CD4-positive, alpha-beta T cell treated with Interleukin-4 for 1 hour (primary cell): Measurements from ENCODE around the gene TOLLIP.
"Not testable (repeated sequence)": the region's sequence is repeated elsewhere in the genome, so short reads cannot be mapped to it uniquely, and the experiment has no call there.

Experiments
- DNase-seq, 2 donors: peaks; one replicate each; pipeline ENCODE4 v3.0.0-alpha.2; 2020 to 2022

Gene TOLLIP

DNA sequence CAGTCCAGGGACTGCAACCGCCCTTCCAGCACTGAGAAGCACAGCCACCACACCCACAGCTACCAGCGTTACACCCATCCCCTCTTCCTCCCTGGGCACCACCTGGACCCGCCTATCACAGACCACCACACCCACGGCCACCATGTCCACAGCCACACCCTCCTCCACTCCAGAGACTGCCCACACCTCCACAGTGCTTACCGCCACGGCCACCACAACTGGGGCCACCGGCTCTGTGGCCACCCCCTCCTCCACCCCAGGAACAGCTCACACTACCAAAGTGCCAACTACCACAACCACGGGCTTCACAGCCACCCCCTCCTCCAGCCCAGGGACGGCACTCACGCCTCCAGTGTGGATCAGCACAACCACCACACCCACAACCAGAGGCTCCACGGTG, 66.7 kb downstream of the TOLLIP start:
- DNase-seq, result not testable (repeated sequence)

DNA sequence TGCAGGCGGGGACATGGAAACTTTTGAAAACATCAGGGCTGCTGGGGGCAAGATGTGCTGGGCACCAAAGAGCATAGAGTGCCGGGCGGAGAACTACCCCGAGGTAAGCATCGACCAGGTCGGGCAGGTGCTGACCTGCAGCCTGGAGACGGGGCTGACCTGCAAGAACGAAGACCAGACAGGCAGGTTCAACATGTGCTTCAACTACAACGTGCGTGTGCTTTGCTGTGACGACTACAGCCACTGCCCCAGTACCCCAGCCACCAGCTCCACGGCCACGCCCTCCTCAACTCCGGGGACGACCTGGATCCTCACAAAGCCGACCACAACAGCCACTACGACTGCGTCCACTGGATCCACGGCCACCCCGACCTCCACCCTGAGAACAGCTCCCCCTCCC, 67.1 kb downstream of the TOLLIP start:
- DNase-seq, result no peak

DNA sequence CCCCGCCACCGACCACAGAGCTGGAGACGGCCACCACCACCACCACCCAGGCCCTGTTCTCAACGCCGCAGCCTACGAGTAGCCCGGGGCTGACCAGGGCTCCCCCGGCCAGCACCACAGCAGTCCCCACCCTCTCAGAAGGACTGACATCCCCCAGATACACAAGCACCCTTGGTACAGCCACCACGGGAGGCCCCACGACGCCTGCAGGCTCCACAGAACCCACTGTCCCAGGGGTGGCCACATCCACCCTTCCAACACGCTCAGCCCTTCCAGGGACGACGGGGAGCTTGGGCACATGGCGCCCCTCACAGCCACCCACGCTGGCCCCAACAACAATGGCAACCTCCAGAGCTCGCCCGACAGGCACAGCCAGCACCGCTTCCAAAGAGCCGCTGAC, 67.7 kb downstream of the TOLLIP start:
- no peak for DNase-seq

DNA sequence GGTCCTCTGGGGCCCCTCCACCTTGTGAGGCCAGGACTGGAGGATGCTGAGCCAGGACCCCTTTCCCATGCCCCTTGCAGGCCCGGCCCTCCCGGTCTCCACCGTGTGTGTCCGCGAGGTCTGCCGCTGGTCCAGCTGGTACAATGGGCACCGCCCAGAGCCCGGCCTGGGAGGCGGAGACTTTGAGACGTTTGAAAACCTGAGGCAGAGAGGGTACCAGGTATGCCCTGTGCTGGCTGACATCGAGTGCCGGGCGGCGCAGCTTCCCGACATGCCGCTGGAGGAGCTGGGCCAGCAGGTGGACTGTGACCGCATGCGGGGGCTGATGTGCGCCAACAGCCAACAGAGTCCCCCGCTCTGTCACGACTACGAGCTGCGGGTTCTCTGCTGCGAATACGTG, 68.7 kb downstream of the TOLLIP start:
- DNase-seq, result no peak

DNA sequence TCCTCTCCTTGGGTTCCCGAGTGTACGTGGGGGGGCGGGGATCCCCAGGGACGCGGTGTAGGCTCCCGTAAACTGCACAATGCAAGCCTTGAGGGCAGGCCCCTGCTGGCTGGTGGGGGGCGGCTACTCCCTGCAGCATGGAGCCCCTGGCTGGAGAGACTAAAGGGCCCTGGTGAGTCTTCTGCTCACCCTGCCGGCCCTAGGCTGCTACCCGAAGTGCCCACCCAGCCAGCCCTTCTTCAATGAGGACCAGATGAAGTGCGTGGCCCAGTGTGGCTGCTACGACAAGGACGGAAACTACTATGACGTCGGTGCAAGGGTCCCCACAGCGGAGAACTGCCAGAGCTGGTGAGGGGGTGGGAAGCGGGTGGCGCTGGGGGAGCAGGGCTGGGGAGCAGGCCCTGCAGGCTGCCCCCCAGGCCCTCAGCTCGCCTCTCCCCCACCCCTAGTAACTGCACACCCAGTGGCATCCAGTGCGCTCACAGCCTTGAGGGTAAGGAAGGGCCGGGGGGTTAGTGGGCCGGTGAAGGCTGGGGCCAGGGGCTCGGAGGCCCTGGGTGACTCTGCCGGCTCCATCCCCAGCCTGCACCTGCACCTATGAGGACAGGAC, 69.7 kb downstream of the TOLLIP start:
- DNase-seq, result no peak

DNA sequence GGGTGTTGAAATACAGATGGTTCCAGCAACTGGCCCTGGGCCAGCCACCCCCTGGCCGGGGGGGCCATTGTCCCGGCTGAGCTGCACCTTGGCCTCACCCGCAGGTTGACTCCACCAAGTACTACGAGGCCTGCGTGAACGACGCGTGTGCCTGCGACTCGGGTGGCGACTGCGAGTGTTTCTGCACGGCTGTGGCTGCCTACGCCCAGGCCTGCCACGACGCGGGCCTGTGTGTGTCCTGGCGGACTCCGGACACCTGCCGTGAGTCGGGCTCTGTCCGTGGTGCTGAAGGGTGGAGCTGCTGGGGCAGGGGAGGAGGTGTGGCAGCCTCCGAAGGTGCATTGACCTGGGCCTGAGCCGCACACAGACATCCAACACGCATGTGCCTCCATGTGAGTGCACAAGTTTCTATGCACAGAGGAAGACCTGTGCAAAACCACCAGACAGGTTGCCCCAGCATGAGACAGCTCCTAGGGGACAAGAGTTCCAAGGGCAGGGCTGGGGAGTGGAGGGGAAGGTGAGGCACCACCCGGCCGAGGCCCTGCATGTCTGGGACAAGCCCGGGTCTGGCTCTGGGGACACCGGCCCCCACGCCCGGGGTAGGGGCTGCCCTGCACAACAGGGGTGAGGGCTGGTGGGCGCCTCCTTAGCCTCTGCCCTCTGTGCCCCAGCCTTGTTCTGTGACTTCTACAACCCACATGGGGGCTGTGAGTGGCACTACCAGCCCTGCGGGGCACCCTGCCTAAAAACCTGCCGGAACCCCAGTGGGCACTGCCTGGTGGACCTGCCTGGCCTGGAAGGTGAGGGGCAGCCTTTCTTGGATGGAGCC, 70.5 kb downstream of the TOLLIP start:
- no peak for DNase-seq

DNA sequence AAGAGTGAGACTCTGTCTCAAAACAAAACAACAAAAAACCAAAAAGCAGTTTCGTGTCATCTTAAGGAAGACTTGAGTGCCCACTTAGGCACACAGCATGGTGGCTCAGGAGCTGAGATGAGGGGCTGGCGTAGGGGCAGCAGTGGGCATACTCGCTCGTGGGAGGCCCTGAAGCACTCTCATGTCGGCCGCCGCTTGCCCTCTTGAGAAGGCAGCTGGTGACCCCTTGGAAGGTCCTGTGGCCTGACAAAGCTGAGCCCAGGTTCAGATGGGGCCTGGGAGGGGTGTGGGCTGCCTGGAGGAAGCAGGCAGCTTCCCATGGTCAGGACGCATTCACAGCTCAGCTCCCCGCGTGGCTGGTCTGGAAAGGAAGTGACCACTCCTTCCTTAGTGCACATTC, 71.6 kb downstream of the TOLLIP start:
- DNase-seq, result no peak

DNA sequence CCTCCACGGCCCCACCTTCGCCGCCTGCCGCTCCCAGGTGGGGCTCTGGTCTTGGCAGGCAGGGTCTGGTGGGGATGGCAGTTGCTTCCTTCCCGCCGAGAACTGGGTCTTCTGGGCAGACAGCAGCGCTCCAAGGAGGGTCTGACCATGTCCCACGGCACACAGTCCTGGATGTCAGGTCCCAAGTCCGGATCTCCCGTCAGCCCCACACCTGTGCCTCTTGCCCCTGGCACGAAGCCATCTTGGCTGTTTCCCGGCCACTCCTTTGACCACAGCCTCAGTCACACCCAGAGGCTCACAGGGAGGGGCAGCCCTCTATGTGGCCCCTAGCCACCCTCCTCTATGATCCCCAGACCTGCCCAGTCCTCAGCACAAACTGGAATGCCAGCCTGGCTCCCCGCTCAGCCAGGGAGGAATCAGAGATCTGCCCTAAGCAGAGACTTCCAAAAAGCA, 72.3 kb downstream of the TOLLIP start:
- no peak for DNase-seq

DNA sequence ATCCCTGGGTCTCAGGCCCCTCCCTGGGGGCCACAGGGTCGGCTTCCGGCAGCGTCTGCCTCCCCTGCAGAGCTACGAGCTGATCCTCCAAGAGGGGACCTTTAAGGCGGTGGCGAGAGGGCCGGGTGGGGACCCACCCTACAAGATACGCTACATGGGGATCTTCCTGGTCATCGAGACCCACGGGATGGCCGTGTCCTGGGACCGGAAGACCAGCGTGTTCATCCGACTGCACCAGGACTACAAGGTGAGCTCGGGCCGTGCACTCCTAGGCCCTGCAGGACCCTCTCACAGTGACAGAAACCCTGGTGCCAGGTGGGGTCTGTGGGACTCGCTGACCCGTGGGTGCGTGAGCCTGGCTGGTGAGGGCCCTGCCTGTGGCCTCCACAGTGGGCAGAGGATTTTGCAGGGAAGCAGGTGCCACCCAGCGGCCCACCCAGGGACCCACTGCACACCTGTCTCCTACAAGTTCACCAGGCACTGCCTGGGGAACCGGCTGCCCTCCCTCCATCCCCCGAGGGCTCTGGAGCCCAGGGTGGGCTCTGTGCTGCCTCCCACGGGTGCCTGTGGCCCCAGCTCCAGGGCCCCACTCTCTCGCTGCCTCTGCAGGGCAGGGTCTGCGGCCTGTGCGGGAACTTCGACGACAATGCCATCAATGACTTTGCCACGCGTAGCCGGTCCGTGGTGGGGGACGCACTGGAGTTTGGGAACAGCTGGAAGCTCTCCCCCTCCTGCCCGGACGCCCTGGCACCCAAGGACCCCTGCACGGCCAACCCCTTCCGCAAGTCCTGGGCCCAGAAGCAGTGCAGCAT, 72.9 kb downstream of the TOLLIP start:
- DNase-seq, result no peak

DNA sequence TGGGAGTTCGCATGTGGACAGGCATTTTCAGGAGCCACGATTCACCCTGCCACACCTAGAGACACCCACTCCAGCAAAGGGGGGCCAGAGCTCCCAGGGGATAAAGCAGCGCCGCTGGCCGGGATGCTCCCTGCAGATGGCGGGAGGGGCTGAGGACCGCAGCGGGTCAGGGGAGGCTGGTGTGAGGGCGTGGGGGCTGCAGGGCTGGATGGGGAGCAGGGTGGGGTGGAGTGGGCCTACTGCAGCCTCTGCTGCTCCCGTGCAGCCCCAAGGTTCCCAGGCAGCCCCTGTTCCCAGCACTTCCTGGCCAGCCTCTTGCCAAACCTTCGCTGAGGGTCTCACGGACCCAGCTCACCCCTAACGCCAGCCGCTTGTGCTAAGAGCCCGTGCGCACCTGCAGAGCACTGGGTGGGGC, 73.5 kb downstream of the TOLLIP start:
- DNase-seq, result no peak

DNA sequence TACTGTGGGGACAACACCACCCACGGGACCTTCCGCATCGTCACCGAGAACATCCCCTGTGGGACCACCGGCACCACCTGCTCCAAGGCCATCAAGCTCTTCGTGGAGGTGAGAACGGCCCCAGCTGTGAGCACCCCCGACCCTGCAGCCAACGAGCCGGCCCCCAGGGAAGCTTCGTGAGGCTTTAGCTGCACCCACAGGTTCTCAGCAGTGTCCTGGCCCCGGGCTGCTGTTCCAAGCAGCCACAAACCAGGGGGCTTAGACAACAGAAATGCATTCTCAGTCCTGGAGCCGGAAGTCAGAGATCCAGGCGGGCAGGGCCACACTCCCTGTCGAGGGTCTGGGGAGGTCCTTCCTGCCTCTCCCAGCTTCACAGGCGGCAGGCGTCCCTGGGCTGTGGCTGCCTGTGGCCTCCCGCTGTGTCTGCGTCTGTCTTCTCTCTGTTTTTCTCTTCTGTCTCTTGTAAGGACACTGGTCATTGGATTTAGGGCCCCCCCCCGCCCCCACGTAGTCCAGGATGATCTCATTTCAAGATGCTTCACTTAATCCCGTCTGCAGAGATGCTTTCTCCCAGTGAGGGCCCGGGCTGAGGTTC, 74.0 kb downstream of the TOLLIP start:
- DNase-seq, result no peak

DNA sequence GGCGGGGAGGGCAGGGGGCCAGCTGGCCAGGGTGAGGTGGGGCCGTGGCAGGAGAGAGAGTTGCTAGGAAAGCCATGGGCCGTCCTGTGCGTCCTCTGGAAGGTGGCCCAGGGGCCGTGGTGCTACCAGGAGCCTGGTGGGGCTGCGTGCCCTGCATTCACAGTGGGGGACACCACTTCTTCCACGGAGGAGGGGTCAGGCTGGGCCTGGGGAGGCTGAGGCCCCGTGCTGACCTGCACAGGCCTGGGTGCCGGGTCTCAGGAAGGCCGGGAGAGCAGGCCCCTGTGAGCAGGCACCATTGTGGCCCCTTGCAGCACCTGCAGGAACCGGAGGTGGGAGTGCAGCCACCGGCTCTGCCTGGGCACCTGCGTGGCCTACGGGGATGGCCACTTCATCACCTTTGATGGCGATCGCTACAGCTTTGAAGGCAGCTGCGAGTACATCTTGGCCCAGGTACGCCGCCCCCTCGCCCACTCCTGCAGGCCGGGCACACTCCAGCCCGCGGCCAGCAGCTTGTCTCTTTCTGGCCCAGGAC, 74.6 kb downstream of the TOLLIP start:
- no peak for DNase-seq

DNA sequence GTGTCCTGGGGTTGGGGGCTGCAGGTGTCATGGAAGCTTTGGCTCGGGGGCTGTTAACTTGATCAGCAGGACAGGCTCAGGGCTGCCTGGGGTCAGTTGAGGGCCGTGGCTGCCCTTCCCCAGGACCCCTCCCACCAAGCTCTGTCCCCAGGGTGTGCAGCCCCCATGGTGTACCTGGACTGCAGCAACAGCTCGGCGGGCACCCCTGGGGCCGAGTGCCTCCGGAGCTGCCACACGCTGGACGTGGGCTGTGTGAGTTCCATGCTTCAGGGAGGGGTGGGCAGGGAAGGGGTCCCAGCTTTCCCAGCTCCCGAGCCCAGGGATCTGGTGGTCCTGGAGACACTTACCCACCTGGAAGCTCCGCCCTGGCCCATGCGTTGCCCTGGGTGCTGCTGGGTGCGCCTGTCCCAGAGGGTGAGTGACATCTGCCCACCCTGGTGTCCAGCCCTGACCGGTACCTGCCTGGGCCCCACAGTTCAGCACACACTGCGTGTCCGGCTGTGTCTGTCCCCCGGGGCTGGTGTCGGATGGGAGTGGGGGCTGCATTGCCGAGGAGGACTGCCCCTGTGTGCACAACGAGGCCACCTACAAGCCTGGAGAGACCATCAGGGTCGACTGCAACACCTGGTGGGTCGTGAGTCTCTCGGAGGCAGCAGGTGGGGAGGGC, 75.2 kb downstream of the TOLLIP start:
- no peak for DNase-seq

DNA sequence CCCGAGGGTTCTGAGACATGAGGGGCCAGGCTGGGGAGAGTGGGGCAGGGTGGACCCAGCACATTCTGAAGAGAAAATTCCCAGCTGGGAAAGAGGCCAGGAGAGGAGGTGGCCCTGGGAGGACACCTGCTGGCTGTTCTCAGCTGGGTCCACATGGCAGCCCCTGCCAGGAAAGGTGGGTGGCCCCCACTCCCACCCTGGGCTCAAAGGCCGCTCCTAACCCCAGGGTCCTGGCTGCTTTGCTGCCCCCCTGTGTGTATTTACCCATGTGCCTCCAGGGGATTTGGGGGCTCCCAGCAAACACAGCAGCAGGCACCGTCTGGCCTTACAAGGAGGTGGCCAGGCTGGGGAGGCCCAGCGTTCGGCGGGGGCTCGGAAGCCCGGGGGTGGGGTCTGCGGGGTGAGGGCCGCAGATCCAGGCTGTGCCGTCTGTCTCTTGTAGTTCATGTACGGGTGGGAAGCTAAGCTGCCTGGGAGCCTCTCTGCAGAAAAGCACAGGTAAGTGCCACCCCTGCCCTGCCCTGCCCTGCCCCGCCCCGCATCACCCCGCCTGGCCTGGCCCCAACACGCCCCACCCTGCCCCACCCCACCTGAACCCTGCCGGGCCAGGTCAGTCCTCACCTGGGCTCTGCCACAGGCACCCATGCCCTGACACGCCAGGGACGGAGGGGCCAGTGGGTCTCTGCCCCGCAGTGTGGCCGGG, 75.9 kb downstream of the TOLLIP start:
- no peak for DNase-seq

DNA sequence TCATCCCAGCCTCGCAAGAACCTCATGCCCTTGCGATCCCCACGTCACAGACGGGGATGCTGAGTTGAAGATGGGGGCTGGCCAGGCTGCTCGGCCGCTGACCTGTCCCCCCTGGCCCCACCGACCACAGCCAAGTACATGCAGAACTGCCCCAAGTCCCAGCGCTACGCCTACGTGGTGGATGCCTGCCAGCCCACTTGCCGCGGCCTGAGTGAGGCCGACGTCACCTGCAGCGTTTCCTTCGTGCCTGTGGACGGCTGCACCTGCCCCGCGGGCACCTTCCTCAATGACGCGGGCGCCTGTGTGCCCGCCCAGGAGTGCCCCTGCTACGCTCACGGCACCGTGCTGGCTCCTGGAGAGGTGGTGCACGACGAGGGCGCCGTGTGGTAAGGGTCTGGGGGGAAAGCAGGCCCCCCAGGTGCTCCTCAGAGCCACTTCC, 76.5 kb downstream of the TOLLIP start:
- no peak for DNase-seq

DNA sequence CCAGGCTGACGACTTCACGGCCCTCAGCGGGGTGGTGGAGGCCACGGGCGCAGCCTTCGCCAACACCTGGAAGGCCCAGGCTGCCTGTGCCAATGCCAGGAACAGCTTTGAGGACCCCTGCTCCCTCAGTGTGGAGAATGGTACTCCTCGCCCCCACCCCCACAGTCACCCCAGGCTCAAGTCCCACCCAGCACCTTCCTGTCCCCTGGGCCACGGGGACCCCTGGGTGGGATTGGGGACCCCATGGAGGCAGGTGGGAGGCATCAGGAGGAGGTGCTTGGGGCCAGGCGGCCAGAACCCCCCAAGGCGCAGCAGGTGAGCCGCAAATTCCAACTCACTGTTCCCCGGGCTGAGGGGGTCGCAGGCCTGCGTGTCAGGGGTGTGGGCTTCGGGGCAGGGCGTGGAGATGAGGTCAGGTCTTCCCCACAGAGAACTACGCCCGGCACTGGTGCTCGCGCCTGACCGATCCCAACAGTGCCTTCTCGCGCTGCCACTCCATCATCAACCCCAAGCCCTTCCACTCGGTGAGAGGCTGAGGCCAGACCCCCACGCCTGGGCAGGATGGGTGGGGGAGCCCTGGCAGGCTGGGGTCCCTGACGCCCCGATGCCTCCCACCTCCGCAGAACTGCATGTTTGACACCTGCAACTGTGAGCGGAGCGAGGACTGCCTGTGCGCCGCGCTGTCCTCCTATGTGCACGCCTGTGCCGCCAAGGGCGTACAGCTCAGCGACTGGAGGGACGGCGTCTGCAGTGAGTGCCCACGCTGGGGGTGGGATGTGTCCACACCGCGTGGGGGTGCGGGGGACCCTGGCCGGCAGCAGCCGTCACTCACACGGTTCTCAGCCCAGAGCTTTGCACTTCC, 77.2 kb downstream of the TOLLIP start:
- DNase-seq, result no peak

DNA sequence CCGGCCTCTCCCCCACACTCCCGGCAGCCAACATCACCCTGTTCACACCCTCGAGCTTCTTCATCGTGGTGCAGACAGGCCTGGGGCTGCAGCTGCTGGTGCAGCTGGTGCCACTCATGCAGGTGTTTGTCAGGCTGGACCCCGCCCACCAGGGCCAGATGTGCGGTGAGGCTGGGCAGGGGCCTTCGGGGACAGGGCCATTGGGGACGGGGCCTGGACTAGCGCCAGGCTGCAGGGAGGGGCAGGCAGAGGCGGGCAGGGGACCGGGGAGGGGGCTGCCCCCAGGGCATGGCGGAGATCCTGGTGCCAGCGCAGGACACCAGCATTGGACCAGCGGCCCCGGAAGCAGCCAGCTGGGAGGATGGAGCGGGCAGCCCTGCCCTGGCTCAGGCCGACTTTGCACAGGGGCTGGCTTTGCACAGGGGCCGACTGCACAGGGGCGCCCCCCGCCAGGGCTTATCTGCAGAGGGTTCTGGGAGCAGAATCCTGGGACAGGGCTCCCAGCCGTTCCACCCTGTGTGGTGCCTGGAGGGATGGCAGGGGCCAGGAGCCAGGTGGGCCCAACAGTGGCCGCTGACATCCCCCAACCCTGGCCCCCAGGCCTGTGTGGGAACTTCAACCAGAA, 77.9 kb downstream of the TOLLIP start:
- no peak for DNase-seq

DNA sequence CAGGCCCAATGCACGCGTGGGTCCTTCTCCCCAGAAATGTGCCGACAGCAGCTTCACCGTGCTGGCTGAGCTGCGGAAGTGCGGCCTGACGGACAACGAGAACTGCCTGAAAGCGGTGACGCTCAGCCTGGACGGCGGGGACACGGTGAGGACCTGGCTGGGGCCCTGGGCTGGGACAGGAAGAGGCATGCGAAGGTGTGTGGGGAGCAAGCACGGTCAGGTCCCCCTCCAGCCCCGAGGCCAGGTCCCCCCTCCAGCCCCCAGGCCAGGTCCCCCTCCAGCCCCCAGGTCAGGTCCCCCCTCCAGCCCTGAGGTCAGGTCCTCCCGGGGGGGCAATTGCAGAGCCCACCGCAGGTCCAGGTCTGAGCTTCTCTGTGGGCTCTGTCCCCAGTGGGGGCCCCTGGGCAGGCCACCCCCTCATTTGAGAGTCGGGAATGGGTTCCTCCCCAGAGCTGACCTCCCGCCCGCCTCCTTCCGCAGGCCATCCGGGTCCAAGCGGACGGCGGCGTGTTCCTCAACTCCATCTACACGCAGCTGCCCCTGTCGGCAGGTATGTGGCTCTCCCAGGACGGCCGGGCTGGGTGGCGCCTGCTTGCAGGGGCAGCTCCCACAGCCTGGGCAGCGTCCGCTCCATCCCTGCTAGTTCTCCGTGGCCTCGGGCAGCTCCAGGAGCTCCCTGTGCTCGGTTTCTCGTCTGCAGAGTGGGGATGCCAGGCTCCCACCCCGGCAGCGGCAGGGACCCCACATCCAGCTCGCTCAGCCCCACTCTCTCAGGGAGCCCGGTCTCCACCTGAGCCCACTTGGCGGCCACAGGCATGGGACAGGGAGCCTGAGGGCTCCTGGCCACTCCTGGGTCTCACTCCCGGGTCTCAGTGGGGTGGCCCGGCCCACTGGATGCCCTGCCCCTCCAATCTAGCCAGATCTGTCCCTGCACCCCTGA, 78.7 kb downstream of the TOLLIP start:
- no peak for DNase-seq

DNA sequence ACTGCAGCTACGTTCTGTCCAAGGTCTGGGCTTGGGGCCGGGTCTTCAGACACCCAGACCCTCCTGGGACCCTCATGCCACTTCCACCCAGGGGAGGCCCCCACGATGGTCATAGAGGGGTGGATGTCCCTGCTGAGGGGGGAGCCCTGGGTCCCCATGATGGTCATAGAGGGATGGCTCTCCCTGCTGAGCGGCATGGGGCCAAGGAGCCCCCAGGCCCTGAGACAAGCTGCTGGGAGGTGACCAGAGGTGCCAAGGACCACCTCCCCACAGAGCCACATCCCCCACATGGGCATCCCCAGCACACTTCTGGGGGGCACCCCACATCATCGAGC, 79.3 kb downstream of the TOLLIP start:
- DNase-seq, result no peak
